Coronary artery (tissue), 2 donors: ENCODE results near the gene SLC2A3.
"Not testable (repeated sequence)": the region's sequence is repeated elsewhere in the genome, so short reads cannot be mapped to it uniquely, and the experiment has no call there.

Experiments
- DNase-seq: peaks from one replicate; pipeline ENCODE4 v3.0.0-alpha.2; 2017; ENCODE audit warnings: low spot score
- H3K27ac ChIP-seq, 2 donors: fragments of 200-600 bp; sonication (generic); one replicate each; pipeline ENCODE4 v1.5.1; 2016 to 2019
- H3K4me3 ChIP-seq: fragments of 200-600 bp; sonication (generic); 2 replicates; pipeline ENCODE4 v1.5.1; 2016; ENCODE audit warnings: mild to moderate bottlenecking, moderate library complexity
- CTCF ChIP-seq: fragments of 200-600 bp; sonication (generic); IDR thresholded peaks from one replicate; pipeline ENCODE4 v1.5.1; 2019; ENCODE audit warnings: antibody characterized with exemption

Gene SLC2A3

DNA sequence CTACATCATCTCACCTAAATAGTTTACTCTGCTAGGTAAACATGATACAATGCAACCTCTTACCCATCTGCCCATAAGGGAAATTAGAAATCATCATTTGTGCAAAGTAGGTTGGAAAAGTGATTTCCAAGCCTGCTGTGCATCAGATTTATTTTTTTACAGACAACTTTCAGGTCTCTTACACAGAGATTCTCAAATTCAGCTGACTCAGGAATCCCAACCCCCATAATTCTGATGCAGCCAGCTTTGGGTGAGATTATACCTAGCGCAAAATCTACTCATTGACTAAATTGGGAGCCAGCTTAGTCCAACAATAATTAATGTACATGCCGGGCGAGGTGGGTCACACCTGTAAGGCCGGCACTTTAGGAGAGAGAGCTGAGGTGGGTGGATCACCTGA is 8.5 kb downstream of the SLC2A3 start:
- no peak overlapping the region for H3K4me3 ChIP-seq
- H3K27ac ChIP-seq = no peak overlapping the region
- no peak for TF ChIP-seq CTCF
- no peak for DNase-seq

GRCh38 chr12:7926068-7926666 is 9.8 kb downstream of the SLC2A3 start:
- DNase-seq, H3K4me3 ChIP-seq, H3K27ac ChIP-seq: not testable (repeated sequence)

DNA sequence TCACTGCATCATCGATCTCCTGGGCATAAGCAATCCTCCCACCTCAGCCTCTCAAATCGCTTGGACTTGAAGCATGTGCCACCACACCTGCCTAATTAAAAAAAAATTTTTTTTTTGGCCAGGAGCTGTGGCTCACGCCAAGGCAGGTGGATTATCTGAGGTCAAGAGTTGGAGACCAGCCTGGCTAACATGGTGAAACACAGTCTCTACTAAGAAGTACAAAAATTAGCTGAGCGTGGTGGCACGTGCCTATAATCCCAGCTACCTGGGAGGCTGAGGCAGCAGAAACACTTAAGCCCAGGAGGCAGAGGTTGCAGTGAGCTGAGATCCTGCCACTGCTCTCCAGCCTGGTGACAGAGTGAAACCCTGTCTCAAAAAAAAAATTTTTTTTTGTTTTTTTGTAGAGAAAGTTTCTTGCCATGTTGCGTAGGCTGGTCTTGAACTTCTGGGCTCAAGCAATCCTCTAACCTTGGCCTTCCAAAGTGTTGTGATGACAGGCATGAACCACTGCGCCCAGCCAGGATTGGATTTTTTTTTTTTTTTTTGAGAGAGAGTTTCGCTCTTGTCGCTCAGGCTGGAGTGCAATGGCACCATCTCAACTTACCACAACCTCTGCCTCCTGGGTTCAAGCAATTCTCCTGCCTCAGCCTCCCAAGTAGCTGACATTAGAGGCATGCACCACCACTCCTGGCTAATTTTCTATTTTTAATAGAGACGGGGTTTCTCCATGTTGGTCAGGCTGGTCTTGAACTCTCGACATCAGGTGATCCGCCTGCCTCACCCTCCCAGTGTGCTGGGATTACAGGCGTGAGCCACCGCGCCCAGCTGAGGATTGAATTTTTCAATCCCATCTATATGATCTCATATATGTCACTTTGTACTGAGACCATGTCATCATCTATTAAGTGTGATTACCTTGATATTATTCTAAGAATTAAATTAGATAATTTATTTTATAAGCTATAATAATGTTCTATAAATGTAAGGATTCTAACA is 12.4 kb downstream of the SLC2A3 start:
- DNase-seq = no peak
- Histone ChIP-seq H3K4me3 (no peak overlapping the region), H3K27ac (no peak overlapping the region)
- no peak for TF ChIP-seq CTCF

DNA sequence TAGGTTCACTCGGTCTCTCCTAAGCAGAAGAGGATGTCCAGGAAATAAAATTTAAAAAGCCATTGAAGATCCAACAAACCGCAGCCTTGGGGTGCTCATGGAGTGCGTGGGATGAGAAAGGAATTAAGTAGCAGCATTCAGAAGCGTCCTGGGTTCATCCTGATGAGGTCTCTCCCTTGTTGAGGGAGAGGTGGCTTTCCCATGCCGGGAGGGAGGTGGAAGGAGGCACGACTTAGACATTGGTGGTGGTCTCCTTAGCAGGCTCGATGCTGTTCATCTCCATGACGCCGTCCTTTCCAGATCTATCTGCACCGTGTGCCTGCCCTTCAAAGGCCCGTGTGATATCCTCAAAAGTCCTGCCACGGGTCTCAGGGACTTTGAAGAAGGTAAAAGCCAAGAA is 14.8 kb downstream of the SLC2A3 start:
- H3K27ac ChIP-seq, DNase-seq, H3K4me3 ChIP-seq: not testable (repeated sequence)

- not testable (repeated sequence) for DNase-seq, H3K4me3 ChIP-seq
Measured at GRCh38 chr12:7918268-7918590, 17.8 kb downstream of the SLC2A3 start.

GRCh38 chr12:7917392-7918267 is 18.4 kb downstream of the SLC2A3 start:
- H3K4me3 ChIP-seq = no peak overlapping the region
- DNase-seq = no peak
- no peak overlapping the region for H3K27ac ChIP-seq
- no peak for TF ChIP-seq CTCF

More at GRCh38 chr12:7918268-7918590, 17.8 kb downstream of the SLC2A3 start:
- not testable (repeated sequence) for H3K27ac ChIP-seq

DNA sequence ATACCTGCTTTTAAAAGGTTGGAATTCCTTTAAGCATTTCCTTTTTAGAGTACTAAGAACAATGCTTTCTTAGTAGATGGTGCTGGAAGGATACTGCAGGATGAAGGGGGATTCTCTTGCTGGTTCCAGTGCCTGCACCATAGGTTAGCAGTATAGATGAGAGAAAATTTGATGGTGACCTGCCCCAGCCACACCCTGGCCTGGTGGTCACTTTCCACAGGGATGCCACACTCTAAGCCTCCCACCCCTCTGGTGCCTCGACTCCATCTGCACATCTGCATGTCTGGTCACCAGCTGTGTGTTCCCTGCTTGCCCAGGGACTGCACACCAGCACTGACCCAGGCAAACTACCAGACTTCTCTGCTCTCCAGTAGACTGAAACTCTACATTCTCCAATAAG is 19.1 kb downstream of the SLC2A3 start:
- Histone ChIP-seq H3K27ac (no peak overlapping the region), H3K4me3 (no peak overlapping the region)
- no peak for DNase-seq
- TF ChIP-seq CTCF = no peak

GRCh38 chr12:7915661-7916403 is 20.2 kb downstream of the SLC2A3 start:
- H3K27ac ChIP-seq = no peak overlapping the region
- DNase-seq = no peak
- TF ChIP-seq CTCF = no peak
- no peak overlapping the region for H3K4me3 ChIP-seq

- DNase-seq, H3K4me3 ChIP-seq, H3K27ac ChIP-seq: not testable (repeated sequence)
Measured at GRCh38 chr12:7910106-7910505, 25.9 kb downstream of the SLC2A3 start.
